Erythroblast (primary cell): ENCODE data around the gene FAM168A.

Experiments used
- GATA1 ChIP-seq: IDR thresholded peaks from 2 replicates; pipeline ENCODE4 v1.6.1; 2011; ENCODE audit warnings: low read depth, mild to moderate bottlenecking, control low read depth, low read length, moderate library complexity
- POLR2A ChIP-seq: IDR thresholded peaks from 2 replicates; pipeline ENCODE4 v1.6.1; 2011; ENCODE audit warnings: mild to moderate bottlenecking, low read length

DNA sequence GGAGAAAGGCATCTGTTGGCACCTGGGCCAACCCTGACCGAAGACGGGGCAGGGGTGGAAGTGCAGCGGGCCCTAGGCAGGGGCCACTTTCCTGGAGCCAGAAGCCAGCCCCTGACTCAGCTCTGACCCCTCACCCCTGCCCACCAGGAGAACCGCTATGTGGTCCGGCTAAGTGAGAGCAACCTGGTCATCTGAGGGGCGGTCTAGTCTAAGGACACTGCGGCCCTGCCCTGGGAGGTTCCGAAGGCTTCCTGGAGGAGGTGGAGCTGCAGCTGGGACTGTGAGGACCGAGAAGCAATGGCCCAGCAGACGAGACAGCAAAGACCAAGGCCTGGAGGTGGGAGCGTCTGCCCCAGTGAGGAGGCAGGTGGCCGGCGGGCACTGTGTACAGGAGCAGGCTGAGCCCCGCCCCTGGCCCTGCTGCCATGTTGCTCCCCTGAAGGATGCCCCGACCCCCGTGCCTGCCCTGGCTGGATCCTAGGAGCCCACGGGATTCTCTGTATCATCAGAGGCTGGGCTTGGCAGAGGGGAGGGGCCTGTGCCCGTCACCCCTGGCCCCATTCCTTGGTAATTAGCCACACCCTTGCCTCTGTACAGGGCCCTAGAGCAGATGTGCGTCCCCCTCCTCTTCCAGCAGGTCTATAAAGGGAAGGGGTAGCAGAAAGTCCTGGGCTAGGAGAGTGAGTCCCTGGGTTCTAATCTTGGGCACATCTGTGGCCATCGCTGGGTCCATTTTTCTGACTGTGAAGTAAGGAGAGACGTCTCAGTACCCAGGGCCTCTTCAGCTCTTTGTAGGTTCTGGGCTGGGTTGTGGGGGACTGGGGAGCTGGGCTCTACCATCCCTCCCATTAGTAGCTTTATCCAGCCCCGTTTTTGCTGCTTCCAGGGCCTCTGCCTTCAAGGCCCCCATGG lies 202.4 kb downstream of the FAM168A start:
- TF ChIP-seq POLR2A = no peak
- no peak for TF ChIP-seq GATA1
